GM19395 (cell line): ENCODE data around the gene RIOX2.

Experiments
- ATAC-seq: cut with Tn5 transposase; IDR thresholded peaks from one replicate; pipeline ENCODE4 v1.9.1; 2021; ENCODE audit warnings: mild to moderate bottlenecking, moderate library complexity; ENCODE audit not compliant: unreplicated experiment

Gene RIOX2

DNA sequence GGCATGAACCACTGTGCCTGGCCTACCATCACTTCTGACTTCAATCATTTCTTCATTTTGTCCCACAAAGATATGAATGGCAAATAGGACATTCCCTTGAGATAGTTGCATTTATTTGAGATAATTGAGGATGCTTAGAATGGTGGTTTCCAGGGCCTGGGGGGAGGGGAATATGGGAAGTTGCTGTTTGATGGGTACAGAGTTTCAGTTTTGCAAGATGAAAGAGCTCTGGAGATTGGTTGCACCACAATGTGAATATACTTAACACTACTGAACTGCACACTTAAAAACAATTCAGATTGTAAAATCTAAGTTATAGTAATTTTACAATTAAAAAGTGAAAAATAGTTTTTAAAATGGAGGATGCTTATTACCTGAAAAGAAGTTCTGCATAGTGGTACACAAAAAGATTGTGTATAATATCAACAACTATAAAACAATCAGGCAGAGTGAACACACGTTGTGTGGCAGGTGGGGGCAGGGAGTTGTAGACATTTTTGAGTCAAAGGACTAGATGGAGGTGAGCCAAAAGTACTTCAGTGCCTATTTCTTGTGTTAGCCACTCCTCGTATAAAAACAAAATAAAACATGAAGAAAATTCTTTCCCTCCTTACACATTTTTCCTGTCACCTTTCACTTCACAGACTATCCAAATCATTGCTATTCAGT is 18.5 kb upstream of the RIOX2 start:
- no peak for ATAC-seq

DNA sequence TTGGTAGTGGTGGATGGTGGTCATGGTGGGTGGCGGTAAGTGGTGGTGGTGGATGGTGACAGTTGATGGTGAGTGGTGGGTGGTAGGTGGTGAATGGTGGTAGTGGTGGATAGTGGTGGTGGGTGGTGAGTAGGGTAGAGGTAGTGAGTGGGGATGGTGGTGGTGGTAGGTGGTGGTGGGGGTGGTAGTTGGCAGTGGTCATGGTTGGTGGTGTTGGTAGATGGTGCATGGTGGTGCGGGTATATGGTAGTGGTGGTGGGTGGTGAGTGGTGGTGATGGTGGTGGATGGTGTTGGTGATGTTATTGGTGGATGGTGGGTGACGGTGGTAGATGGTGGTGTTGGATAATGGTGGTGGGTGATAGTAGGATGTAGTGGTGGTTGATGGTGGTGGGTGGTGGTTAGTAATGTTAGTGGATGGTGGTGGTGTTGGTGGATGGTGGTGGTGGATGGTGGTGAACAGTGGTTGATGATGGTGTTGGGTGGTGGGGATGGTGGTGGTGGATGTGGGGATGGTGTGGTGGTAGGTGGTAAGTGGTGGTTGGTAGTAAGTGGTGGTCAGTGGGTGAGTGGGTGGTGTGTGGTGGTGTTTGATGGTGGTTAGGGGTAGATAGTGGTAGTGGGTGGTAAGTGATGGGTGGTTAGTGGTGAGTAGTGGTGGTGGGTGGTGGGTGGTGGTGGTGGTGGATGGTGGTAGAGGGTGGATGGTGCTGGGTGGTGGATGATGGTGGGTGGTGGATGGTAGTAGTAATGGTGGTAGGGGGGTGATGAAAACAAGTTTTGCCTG is 16.7 kb upstream of the RIOX2 start:
- no peak for ATAC-seq

DNA sequence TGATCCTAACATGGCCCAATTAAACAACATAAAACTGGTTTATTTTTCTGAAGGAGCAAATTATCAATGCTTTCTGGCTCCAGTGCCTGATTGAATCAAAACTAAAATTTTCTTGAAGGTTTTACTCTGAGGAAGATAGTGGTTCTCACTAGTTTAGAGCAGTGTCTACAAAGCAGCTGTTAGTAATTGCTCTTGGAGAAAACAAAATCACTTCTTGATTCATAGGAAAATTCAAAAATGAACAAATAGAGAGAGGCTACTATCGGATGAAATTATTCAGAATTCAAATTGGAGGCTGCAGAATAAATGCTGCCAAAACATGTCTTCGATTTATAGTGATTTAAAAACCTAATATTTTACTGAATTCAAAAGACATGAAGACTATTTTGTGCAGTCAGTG is 15.1 kb upstream of the RIOX2 start:
- no peak for ATAC-seq

DNA sequence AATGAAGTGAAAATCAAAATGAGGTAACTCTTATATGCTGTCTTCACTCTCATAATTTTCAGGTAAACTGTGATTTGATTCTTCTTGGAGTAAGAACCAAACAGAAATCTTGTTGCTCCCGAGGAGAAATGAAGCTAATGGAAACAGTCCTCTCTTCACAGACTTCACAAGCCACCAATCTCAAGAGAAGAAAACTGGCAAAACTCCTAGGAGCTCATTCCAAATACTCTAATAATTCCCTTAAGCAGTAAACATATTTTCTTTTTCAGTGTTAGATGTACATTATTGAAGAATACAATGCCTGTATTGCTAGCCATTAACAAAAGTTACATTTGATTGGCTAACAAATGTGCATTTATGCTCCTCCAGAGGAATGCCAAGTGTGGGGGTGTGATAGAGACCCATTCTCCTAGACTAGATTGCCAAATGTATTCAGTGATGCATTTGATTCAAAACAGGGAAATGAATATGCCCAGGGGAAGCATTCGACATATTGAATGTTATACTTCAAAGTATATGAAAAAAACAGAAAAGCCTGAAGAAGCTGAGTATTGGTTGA is 11.8 kb upstream of the RIOX2 start:
- no peak for ATAC-seq

DNA sequence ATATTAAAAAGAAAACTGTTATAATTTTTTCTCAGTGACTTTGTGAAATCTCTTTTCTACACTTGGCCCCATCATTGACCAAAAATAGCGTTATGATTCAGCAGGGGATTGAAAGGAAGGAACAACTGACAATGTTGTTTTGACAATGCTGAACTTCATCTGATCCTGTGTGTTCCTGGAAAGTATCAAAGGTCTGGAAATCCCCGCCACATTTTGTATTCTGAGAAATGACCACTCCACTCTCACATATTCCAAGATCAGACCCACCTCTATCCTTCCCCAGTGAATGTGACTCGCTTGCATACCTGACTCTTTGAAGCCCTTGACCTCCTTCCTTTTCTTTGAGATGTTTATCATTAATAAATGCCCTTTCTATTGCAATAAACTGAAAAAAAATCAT is 9.7 kb upstream of the RIOX2 start:
- no peak for ATAC-seq

DNA sequence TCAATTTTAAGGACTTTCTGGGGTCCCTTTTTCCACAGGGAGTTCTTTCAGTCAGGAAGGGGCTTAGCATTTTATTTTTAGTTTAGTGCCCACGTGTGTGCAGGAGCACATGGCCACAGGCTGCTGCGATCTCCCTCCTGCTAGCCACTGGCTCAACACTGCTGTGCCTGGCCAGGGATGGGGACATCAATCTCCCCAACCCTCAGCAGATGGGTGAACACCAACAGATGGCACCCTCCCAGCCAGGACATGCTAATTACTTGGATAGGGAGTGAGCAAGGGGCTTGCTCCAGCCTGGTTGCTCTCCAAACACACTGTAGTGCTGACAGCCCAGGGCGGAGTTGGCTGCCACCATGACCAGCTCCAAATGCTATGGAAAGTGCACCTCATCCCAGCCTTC is 7.4 kb upstream of the RIOX2 start:
- ATAC-seq = no peak

DNA sequence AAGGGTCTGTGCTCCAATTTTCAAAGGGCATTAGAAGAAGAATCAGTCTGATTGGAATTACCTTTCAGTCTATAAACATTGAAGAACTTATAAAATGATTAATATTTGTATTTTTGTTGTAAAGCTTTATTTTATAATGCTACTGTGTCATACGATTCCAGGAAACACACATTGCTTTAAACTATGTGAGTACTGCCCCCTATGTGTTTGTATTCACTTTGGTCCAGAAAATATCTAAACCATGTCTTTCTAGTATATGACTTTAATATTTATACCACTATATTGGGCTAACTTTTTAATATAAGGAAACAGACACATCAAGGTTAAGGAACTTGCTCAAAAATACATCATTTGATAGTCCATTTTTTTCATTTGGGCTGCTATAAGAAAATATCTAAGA is 3.2 kb upstream of the RIOX2 start:
- ATAC-seq = no peak

DNA sequence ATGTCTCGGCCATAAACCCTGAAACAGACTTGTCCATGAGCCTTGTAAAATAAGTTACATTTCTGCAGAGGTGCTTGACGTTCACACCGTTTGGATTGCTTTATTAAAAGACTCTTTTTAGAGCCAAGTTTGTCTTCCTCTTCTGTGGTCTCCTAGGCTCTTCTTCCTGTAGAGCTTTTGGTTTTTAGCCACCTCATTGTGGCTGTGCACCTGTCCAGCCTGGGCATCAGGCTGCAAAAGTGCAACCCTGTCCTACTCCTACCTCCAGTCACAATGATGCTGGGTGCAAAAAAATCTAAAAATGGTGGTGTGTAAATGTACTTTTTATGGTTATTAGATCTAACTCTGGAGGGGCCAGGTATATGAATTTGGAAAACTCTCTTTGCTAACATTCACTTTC is 2.8 kb upstream of the RIOX2 start:
- no peak for ATAC-seq

DNA sequence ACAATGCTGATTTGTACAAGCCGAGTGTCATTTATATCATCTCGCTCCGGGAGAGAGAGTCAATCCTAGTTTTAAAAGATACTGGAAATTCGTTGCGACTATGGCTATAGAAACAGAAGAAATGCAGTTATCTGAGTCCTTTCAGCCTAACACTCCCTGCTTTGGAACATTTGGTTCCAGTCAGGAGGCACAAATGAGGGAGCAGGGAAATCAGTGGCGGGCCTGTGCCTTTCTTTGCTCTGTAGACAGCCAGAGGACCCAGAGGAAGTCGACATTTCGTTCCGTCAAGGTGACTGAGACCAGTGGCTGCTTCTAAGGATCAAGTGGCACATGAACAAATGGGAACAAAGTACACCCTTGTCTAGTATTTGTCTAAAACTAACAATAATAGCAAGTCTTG is 745 bp upstream of the RIOX2 start:
- no peak for ATAC-seq

DNA sequence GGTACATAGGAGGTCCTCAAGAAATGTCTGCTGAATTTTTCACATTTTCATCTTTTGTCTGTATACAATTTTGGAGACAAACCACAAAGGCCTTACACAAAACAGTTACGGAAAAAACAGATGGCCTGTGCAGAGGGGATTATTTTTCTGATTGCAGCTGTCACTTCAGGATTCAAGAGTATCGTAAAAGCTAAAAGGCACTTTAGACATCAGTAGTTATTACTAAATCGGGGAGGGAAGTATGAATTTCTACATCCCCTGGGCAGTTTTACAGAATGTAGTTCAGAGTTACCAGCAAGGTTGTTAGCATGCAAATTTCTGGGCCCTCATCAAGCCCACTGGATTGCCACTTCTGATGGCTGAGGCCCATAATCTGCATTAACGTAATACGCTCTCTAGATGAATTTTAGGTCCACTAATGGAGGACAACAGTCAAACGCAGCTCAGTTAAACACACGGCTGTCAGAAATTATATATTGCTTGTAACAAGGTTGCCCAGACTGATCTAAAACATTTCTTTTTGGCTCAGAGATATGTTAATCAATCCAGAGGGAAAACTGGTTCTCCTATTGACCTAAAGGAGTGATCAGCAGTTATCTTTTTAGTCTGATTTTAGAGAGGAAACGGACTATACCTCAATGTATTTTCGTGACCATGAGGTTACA is 1.1 kb downstream of the RIOX2 start:
- ATAC-seq = no peak

DNA sequence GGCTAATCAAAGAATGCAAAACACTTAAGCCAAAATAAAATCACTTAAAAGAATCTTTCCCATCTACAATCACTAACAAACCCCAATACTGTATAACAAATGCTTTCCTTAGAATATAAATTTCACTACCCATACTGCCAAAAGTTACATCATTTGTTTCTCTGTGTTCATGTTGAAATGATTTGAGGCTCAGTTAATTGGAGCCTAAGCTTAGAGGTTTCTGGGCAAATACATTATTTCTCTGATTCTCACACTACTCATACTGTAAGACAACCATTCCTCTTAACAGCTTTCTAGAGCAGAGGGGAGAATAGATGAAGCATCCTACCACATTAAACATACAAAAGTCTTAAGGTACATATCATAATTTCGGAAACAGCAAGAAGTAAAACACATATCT is 2.1 kb downstream of the RIOX2 start:
- no peak for ATAC-seq

DNA sequence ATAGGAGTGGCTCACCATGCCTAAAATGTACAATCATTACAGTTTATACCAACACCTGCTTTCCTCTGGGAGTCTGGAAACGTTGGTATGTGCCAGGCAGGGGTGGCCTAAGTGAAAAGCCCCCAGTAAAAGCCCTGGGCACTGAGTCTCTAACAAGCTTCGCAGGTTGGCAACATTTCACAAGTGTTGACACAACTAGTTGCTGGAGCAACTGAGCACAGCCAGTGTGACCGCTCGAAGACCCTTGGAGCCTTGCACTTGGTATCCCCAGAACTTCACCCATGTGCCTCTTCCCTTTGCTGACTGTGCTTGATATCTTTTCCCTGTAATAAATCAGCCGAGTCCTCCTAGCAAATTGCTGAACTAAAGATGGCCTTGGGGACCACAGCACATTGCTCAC is 2.7 kb downstream of the RIOX2 start:
- no peak for ATAC-seq

DNA sequence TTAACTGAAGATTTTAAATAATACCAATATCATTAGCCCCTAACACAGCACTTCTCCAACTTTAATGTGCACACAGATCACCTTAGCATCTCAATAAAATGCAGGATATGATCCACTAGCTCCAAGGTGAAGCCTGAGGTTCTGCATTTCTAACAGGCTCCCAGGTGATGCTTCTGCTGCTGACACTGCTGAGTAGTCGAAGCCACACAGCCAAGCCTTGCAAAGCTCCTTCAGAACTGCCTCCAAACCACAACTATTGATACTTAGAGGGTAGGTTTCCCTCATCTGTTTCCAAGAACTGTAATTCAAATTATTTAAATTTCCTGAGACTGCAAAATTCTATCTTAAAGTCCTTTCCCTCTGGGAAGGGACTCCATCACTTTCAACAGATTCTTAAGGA is 3.9 kb downstream of the RIOX2 start:
- ATAC-seq = no peak

DNA sequence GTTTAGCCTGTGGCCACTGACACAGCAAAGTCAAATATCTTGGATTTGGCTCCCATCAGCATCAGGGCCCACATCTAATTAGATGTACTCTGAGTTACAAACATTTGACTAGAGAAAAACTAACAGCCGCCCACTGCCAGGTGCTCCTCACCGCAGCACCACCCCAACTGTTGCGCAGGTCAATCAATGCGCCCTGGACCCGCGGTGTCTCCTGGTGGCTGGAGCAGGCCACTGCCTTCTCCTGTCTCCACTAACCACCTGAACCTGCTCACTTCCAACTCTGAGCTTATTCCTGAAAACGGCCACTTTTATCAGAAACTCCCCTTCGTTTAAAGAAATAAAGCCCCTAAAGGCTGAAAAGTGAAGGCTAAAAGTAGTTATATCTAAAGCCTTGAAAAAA is 4.3 kb downstream of the RIOX2 start:
- no peak for ATAC-seq

DNA sequence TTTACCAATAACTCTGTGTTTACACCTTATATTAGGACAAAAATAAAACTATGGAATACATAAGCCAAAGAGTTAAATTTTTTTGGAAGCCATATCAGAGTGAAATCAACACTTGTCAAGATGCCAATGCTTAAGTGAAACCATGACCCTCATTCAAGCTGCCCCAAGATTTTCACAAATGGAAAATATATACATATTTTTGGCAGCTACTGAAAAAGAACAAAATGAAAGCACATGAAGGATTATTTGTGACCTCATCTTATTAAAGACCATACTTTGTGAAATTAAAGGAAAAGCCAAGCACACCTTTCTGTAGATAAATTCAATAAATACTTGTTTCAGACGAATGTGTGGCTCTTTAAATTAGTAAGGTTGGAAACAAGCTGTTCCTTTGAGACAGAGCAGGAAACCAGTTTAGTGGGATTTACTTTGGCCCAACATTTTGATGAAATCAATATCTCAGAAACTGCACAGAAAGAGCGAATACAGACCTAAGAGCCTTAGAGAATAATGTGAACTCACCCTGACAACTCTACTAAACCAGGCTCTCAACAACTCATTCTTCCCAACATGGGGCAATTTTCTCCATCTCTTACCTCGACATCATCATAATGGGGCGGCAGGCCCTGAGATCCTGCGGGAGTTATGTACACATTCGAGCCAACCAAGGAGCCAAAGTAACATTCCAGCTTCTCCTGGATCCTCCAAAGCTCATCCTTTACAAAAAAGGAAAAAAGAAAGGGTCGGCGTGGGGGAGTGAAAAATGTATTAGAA is 11.1 kb downstream of the RIOX2 start:
- ATAC-seq = no peak

DNA sequence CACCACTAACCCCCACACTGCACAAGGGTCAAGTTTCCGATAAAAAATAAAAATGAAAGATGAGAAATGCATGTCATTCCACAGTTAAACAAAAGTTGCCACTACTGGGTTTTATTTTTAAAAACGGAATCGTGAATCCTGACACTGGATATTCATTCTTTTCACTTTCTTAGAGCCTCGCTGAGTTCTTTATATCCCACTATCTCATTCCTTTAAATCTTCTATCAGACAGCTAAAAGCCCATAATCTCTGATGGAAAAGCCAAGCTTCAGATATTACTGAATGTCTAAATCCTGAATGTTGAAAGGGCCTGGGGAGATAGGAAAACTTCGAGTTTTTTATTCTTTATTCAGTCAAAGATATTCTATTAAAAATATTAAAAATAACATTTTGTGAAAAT is 11.7 kb downstream of the RIOX2 start:
- no peak for ATAC-seq

DNA sequence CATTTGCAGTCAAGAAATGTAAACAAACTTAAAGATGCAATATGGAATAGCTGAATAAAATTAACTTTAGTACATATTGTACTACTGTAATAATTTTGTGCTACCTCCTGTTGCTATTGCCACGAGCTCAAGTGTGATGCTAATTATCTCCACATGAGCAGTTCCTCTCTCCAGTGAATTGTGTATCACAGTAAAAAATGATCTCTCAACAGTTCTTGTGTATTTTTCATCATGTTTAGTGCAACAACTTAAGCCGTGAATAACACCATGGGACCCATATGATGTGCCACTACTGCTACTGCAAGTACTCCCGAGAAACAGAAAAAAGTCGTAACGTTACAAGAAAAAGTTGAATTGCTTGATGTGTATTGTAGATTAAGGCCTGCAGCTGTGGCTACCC is 12.4 kb downstream of the RIOX2 start:
- no peak for ATAC-seq

DNA sequence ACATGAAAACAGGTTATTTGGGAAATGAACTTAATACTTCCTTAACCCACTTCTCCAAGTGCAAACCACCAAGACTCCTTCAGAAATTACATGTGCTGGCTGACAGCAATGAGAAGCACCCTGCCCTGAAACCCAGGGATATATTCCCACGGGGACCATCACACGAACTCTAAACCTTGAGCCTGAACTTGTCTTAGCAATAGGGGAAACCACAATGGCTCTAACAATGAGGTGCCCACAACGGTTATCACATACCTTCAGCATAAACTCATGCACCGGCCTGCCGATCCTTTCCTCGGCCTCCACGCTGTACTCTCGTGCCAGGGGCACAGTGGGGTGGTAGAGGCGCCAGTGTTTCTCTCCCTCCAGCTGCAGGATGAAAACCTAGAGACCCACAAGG is 13.4 kb downstream of the RIOX2 start:
- ATAC-seq = no peak

DNA sequence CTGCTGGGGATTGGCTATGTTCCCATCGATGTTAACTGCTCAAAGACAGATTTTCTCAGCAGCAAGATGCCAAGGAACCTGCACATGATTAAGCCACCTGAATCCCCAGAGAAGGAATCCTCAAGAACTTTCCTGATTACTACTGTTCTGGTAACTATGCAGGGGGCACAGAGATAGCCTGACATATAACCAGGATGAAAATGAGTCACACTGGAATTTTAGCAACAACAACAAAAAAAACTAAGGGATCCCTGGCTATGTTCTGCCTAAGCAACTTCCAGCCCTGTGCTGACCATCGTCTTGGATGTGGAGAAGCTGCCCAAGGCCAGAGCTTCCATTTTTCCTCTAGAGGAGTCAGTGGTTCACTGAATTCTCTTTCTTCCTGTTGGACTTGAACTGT is 13.8 kb downstream of the RIOX2 start:
- ATAC-seq = no peak

DNA sequence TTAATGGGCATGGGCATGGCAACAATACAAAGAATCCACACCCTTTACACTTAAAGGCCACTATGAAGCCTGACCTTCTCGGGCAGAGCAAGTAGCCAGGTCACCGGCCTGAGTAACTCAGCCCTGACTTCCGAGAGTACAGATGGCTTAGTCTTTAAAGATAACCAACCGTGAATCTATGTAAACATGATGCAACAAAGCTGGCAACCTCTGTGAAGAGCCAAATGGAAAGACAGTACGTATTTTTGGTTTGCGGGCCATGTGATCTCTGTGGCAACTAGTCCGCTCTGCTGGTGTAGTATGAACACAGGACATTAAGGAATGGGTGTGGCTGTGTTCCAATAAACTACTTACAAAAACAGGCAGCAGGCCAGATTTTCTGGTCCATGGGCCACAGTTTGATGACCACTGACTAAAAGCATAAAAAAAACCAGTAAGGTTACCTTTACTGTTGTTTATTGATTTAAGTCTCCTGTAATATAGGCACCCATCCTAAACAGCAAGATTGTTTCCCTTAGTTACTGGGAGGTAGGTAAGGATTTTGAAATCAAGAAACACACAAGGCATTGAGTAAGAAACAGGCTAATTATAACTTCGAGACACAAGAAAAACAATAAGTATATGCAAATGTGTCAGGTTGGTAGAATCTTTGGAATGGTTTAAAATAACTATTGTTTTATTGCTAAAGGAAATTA is 14.5 kb downstream of the RIOX2 start:
- ATAC-seq = no peak

DNA sequence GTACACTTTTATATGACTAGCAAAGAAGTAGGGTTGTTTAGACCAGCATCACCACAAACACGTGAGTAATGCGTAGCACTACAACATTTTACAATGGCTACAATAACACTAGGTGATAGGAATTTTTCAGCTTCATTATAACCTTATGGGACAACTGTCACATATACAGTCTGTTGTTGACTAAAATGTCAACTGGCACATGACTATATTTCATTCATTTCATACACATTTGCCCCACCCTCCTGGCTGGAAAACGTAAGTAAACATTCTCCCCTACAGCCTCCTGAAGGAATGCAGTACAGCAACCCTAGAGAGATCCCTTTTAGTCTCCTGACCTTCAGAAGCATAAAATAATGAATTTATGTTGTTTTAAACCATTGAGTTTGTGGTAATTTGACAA is 16.2 kb downstream of the RIOX2 start:
- no peak for ATAC-seq
